ENCODE measurements around the gene ALK. TPM values are rescaled to one million over a fixed set of nuclear protein-coding genes. Genes with fewer than 3 reads are reported as not detected.
A peak's percentile ranks its signal among the peaks of the same experiment; 100 is the strongest.

The ALK gene
- polyA plus RNA-seq, 3 donors = not detected

DNA sequence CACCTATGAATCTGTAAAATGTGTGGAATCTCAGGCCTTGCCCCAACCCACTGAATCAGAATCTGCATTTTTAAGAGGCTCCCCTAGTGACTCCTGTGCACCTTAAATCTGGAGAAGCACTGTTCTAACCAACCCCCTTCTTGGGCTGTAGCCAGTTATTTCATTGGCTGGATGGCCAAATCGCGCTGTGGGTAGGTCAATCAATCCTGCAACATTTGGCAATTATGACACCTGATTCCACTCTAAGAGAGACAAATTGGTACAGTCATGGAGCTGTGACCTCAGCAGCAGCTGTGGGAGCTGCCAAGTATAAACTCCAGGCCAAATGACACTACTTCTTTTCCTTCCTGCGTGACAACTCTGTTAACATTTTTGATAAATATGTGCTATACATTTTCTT, 597.4 kb downstream of the ALK start:
- H3K27me3 ChIP-seq (ENCODE audit: control insufficient read depth in 2 of 2, insufficient read depth in 2 of 2, low read length in 2 of 2) = peaks cover 4 to 13% of the 10 kb centered on the region in 2 donors
- no peak overlapping the region for H3K4me3 ChIP-seq (replicated peaks in 1 of 3; ENCODE audit: low read depth in 2 of 3, low read length in 3 of 3)
- peaks cover 0 to 7% (median 4%) of the 10 kb centered on the region in 7 donors for H3K9me3 Mint-ChIP-seq
- no peak overlapping the region for H3K4me3 Mint-ChIP-seq
- H3K9ac ChIP-seq (ENCODE audit: insufficient read depth, low read length, poor library complexity, severe bottlenecking) = no peak overlapping the region
- peak overlapping the region in 1 of 7 donors; percentile 36 for H3K27ac Mint-ChIP-seq
- peaks cover 11 to 23% of the 10 kb centered on the region in 2 donors for H3K4me1 ChIP-seq (ENCODE audit: control insufficient read depth in 1 of 2, insufficient read depth in 2 of 2, low read length in 2 of 2)
- H4K20me1 ChIP-seq (ENCODE audit: insufficient read depth, low read length) = no peaks in the 10 kb centered on the region
- no peaks in the 10 kb centered on the region for H3K79me2 ChIP-seq (ENCODE audit: insufficient read depth, low read length)
- no peaks in the 10 kb centered on the region for H3K9me3 ChIP-seq (replicated peaks in 1 of 2; ENCODE audit: control insufficient read depth in 1 of 2, insufficient read depth in 1 of 2, low read length in 2 of 2)
- no CpG with 5 or more reads among the region's 3 CpGs for WGBS (ENCODE audit: insufficient coverage)
- H3K36me3 ChIP-seq (replicated peaks in 1 of 2; ENCODE audit: control insufficient read depth in 1 of 2, insufficient read depth in 2 of 2, low read length in 2 of 2) = no peaks in the 10 kb centered on the region
- H3K27ac ChIP-seq (ENCODE audit: low read depth in 1 of 2, low read length in 2 of 2) = no peak overlapping the region
- H3K27me3 Mint-ChIP-seq (ENCODE audit: low read depth in 3 of 3) = peaks cover 20 to 33% (median 25%) of the 10 kb centered on the region in 3 donors
- H2AFZ ChIP-seq (ENCODE audit: insufficient read depth, low read depth, low read length, poor library complexity, severe bottlenecking) = no peak overlapping the region
- peaks cover 0 to 2% of the 10 kb centered on the region in 2 donors for H3K36me3 Mint-ChIP-seq
- H3K4me1 Mint-ChIP-seq = peaks cover 23% of the 10 kb centered on the region
- intact Hi-C loops (cut with micrococcal nuclease) = no loop called here
- DNase-seq = no peak
- no peak overlapping the region for H3K4me2 ChIP-seq (replicated peaks; ENCODE audit: extremely low read depth, low read length, poor library complexity, severe bottlenecking)
- TF ChIP-seq, protein P1, sequence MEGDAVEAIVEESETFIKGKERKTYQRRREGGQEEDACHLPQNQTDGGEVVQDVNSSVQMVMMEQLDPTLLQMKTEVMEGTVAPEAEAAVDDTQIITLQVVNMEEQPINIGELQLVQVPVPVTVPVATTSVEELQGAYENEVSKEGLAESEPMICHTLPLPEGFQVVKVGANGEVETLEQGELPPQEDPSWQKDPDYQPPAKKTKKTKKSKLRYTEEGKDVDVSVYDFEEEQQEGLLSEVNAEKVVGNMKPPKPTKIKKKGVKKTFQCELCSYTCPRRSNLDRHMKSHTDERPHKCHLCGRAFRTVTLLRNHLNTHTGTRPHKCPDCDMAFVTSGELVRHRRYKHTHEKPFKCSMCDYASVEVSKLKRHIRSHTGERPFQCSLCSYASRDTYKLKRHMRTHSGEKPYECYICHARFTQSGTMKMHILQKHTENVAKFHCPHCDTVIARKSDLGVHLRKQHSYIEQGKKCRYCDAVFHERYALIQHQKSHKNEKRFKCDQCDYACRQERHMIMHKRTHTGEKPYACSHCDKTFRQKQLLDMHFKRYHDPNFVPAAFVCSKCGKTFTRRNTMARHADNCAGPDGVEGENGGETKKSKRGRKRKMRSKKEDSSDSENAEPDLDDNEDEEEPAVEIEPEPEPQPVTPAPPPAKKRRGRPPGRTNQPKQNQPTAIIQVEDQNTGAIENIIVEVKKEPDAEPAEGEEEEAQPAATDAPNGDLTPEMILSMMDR (IDR thresholded peaks at IDR 0.05) = no peak

DNA sequence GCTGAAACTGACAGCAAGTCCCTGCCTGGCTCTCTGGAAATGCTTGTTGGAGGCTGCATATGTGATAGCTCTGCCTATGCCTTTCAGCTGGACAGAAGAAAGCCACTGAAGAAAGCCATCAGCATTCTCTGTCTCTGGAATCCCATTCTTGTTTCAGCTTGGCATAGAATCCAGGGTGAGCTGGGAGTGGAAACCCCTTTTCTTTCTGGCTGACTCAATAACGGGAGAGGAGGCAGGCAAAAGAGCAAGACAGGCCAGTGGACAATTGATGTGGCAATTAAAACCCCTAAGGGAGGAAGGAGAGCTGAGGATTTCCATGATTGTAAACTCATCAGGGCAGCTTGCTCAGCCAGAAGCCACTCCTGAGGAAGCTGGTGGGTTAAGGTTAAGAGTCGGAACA, 598.1 kb downstream of the ALK start:
- H3K27ac ChIP-seq (ENCODE audit: low read depth in 1 of 2, low read length in 2 of 2) = no peak overlapping the region
- H3K4me2 ChIP-seq (replicated peaks; ENCODE audit: extremely low read depth, low read length, poor library complexity, severe bottlenecking) = no peak overlapping the region
- H3K27me3 ChIP-seq (ENCODE audit: control insufficient read depth in 2 of 2, insufficient read depth in 2 of 2, low read length in 2 of 2) = peaks cover 4 to 13% of the 10 kb centered on the region in 2 donors
- H3K4me1 ChIP-seq (ENCODE audit: control insufficient read depth in 1 of 2, insufficient read depth in 2 of 2, low read length in 2 of 2) = peaks cover 18 to 29% of the 10 kb centered on the region in 2 donors
- intact Hi-C loops (cut with micrococcal nuclease) = no loop called here
- no peaks in the 10 kb centered on the region for H3K79me2 ChIP-seq (ENCODE audit: insufficient read depth, low read length)
- no peaks in the 10 kb centered on the region for H3K9me3 ChIP-seq (replicated peaks in 1 of 2; ENCODE audit: control insufficient read depth in 1 of 2, insufficient read depth in 1 of 2, low read length in 2 of 2)
- H2AFZ ChIP-seq (ENCODE audit: insufficient read depth, low read depth, low read length, poor library complexity, severe bottlenecking) = no peak overlapping the region
- no peaks in the 10 kb centered on the region for H4K20me1 ChIP-seq (ENCODE audit: insufficient read depth, low read length)
- no peaks in the 10 kb centered on the region for H3K36me3 ChIP-seq (replicated peaks in 1 of 2; ENCODE audit: control insufficient read depth in 1 of 2, insufficient read depth in 2 of 2, low read length in 2 of 2)
- no peak overlapping the region for H3K9ac ChIP-seq (ENCODE audit: insufficient read depth, low read length, poor library complexity, severe bottlenecking)
- peaks cover 0 to 2% of the 10 kb centered on the region in 2 donors for H3K36me3 Mint-ChIP-seq
- peaks cover 23 to 35% (median 28%) of the 10 kb centered on the region in 3 donors for H3K27me3 Mint-ChIP-seq (ENCODE audit: low read depth in 3 of 3)
- H3K9me3 Mint-ChIP-seq = peaks cover 0 to 7% (median 4%) of the 10 kb centered on the region in 7 donors
- no peak overlapping the region for H3K4me3 ChIP-seq (replicated peaks in 1 of 3; ENCODE audit: low read depth in 2 of 3, low read length in 3 of 3)
- 100% methylated on average over 1 of the region's 2 CpGs for WGBS (ENCODE audit: insufficient coverage)
- no peak for DNase-seq
- H3K4me1 Mint-ChIP-seq = peaks cover 30% of the 10 kb centered on the region
- no peak overlapping the region for H3K27ac Mint-ChIP-seq
- no peak overlapping the region for H3K4me3 Mint-ChIP-seq
- TF ChIP-seq, protein P1 (IDR thresholded peaks at IDR 0.05) = no peak

Measured in CD14-positive monocyte (primary cell).